Cardiac muscle cell (in vitro differentiated cells and primary cell): ENCODE measurements around the gene MFN2. TPM values are rescaled to one million over a fixed set of nuclear protein-coding genes. Genes with fewer than 3 reads are reported as not detected.

ENCODE experiments used
- DNase-seq, 2 donors: peaks; one replicate each; pipeline versions ENCODE4 v3.0.0 to v3.0.0-alpha.2; 2010 to 2017; ENCODE audit warnings: low read depth in 1 of 2, low spot score in 1 of 2
- H3K27ac ChIP-seq: fragments of 200-600 bp; sonication (generic); 2 replicates; pipeline ENCODE4 v1.5.1; 2016
- H3K27me3 ChIP-seq: fragments of 200-600 bp; sonication (generic); 2 replicates; pipeline ENCODE4 v1.6.0; 2016; ENCODE audit warnings: control low read depth
- H3K36me3 ChIP-seq: fragments of 200-600 bp; sonication (generic); 2 replicates; pipeline ENCODE4 v1.5.1; 2016; ENCODE audit warnings: control low read depth
- H3K4me1 ChIP-seq: fragments of 200-600 bp; sonication (generic); 2 replicates; pipeline ENCODE4 v1.8.1; 2017; ENCODE audit warnings: low read depth, mild to moderate bottlenecking, mixed run types
- H3K4me3 ChIP-seq: fragments of 200-600 bp; sonication (generic); 2 replicates; pipeline ENCODE4 v1.5.1; 2016; ENCODE audit warnings: mild to moderate bottlenecking
- H3K9me3 ChIP-seq: fragments of 200-600 bp; sonication (generic); 2 replicates; pipeline ENCODE4 v1.5.1; 2017; ENCODE audit warnings: low read depth, mild to moderate bottlenecking, control low read depth
- polyA plus RNA-seq: library from polyadenylated mRNA; unstranded; fragments of >200 nt; fragmentation: Nextera tagmentation; extraction: Ambion mirVana; gene quantifications from 2 replicates; pipeline ENCODE4 v1.2.1, GENCODE V29; 2016
- total RNA-seq: library from RNA; depleted of rRNA; stranded (reverse); fragments of >200 nt; gene quantifications from 2 replicates; pipeline ENCODE4 v1.2.3, GENCODE V29; 2016
- TF ChIP-seq, protein P1 (sequence below): IDR thresholded peaks from 2 replicates; pipeline ENCODE4 v1.5.1; 2012; ENCODE audit warnings: low read depth, mild to moderate bottlenecking, low read length

MFN2 gene
- total and polyA plus RNA-seq, 2 experiments from 2014 or later, result 82.6 to 89.7 TPM

DNA sequence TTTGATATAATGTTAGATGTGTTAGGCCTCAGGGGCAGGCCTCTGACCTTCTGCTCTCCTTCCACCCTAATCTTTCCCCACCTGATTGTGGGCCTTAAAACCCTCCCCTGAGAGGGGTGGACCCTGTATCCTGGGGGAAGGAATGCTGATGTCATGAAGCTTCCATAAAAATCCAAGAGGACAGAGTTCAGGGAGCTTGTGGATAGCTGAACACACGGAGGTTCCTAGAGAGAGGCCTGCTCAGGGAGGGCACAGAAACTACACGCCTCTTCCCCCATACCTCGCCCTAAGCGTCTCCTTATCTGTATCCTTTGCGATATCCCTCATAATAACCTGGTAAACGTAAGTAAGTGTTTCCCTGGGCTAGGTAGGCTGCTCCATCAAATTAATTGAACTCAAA is 4.3 kb downstream of the MFN2 start:
- H3K27me3 ChIP-seq, result no peaks in the 10 kb centered on the region
- peaks cover 18% of the 10 kb centered on the region for H3K36me3 ChIP-seq
- no peak overlapping the region for H3K4me3 ChIP-seq
- no peaks in the 10 kb centered on the region for H3K9me3 ChIP-seq
- TF ChIP-seq, protein P1, sequence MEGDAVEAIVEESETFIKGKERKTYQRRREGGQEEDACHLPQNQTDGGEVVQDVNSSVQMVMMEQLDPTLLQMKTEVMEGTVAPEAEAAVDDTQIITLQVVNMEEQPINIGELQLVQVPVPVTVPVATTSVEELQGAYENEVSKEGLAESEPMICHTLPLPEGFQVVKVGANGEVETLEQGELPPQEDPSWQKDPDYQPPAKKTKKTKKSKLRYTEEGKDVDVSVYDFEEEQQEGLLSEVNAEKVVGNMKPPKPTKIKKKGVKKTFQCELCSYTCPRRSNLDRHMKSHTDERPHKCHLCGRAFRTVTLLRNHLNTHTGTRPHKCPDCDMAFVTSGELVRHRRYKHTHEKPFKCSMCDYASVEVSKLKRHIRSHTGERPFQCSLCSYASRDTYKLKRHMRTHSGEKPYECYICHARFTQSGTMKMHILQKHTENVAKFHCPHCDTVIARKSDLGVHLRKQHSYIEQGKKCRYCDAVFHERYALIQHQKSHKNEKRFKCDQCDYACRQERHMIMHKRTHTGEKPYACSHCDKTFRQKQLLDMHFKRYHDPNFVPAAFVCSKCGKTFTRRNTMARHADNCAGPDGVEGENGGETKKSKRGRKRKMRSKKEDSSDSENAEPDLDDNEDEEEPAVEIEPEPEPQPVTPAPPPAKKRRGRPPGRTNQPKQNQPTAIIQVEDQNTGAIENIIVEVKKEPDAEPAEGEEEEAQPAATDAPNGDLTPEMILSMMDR, result no peak
- peaks cover 12% of the 10 kb centered on the region for H3K4me1 ChIP-seq
- no peak overlapping the region for H3K27ac ChIP-seq
- DNase-seq, result no peak

DNA sequence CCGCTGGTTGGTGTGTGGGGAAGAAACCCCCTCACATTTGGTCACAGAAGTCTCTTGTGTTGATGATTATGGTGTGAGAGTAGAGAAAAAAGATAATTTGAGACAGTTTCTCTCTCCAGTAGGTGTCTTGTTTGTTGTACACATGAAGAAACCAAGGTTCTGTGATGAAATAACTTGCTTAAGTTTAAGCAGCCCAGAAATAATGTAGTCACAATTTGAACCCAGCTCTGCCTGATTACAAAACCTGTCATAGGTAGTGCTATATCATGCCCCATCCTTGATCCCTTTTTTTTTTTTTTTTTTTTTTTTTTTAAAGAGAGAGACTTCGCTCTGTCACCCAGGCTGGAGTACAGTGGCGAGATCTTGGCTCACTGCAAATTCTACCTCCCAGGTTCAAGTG is 4.9 kb downstream of the MFN2 start:
- peaks cover 18% of the 10 kb centered on the region for H3K4me1 ChIP-seq
- no peaks in the 10 kb centered on the region for H3K9me3 ChIP-seq
- peaks cover 22% of the 10 kb centered on the region for H3K36me3 ChIP-seq
- H3K27me3 ChIP-seq, result no peaks in the 10 kb centered on the region
- no peak for DNase-seq
- TF ChIP-seq, protein P1, result no peak
- no peak overlapping the region for H3K4me3 ChIP-seq
- H3K27ac ChIP-seq, result no peak overlapping the region

DNA sequence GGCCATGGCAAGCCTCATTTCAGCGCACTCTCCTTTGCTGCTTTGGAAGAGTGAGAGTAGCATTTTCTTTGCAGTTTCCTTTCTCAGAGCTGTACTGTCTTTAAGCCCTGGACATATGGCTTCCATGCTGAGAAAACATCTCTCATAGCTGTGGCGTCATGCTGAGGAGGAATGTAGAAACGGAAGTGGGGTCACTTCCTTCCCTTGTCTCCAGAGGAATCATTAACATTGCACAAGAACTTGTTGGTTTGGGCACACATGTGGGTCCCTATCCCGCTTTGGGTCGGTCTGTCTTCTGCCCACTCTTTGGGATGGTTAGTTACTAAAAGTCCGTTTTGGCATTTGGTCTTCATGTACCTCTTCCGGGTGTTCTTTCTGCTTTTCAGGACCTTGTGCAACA is 5.6 kb downstream of the MFN2 start:
- peaks cover 21% of the 10 kb centered on the region for H3K4me1 ChIP-seq
- DNase-seq, result peak in 1 of 2 donors; percentile 12
- TF ChIP-seq, protein P1, result no peak
- H3K27me3 ChIP-seq, result no peaks in the 10 kb centered on the region
- no peak overlapping the region for H3K4me3 ChIP-seq
- peaks cover 24% of the 10 kb centered on the region for H3K36me3 ChIP-seq
- H3K27ac ChIP-seq, result no peak overlapping the region
- H3K9me3 ChIP-seq, result no peaks in the 10 kb centered on the region

DNA sequence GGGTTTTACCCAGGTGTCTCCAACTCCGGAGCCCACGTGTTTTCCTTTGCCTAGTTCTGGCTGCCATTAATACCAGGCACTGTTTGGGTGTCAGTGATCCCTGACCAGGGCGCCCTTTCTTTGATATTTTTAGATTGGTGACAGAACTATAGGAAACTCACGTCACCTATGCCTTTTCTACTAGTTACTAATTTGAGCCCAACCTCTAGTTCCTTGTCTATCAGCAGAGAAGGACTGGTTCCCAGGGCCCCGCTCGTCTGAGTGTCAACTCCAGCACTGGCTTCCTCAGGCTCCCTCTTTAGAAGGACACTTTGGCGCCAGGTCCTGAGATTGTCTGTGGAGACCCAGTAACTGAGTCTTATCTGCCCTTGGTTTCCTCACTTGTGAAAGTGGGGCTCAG is 9.4 kb downstream of the MFN2 start:
- Histone ChIP-seq H3K36me3 (peaks cover 27% of the 10 kb centered on the region), H3K27ac (peak overlapping the region; percentile 99), H3K4me1 (peaks cover 17% of the 10 kb centered on the region), H3K4me3 (no peak overlapping the region), H3K27me3 (no peaks in the 10 kb centered on the region), H3K9me3 (no peaks in the 10 kb centered on the region)
- DNase-seq, result peak in 1 of 2 donors; percentile 39
- TF ChIP-seq, protein P1, result no peak

DNA sequence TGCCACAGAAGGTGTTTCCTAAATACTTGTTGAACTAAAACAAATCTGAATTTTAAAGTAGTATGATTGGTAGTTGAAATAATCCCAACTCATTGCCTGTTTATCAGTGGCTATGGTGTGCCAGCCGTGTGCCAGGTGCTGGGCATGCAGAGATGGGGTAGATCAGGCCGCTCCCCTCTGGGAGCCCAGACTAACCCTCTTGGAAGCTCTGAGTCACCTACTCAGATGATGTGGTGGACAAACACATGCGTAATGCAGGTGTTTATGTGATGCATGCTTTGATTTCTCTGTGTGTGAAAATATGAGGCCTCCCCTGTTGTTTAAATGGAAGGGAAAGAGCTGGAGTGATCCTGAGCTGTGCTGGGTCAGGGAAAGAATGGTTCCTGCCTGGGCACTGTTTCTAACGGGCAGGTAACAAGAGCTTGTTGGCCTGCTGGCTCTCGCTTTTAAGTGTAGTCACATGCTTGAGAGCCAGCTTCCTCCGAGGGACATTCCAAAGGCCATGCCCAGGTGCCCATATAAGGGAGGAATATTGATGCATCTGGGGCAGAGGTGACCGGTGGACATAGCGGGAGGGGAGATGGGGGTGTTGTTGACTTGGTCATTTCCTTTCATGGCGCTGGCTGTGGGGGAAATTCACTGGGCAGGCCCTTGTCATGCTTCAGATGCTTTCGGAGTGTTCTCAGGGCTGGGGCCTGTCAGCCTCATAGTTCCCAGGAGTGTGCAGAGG is 10.2 kb downstream of the MFN2 start:
- peak in 1 of 2 donors; percentile 84 for DNase-seq
- Histone ChIP-seq H3K27me3 (no peaks in the 10 kb centered on the region), H3K36me3 (peaks cover 35% of the 10 kb centered on the region), H3K4me3 (no peak overlapping the region), H3K4me1 (peaks cover 17% of the 10 kb centered on the region), H3K27ac (peak overlapping the region; percentile 99), H3K9me3 (no peaks in the 10 kb centered on the region)
- TF ChIP-seq, protein P1, result no peak
